Right forelimb (tissue), 1 donor: Measurements from ENCODE around the gene R3HCC1L.

ENCODE experiments used
- DNase-seq: peaks from one replicate; pipeline ENCODE4 v3.0.0-alpha.2; 2018

The R3HCC1L gene

GRCh38 chr10:98262571-98262970 lies 128.1 kb downstream of the R3HCC1L start:
- DNase-seq = no peak

GRCh38 chr10:98263088-98263487 lies 128.6 kb downstream of the R3HCC1L start:
- DNase-seq = no peak

- no peak for DNase-seq
Measured at GRCh38 chr10:98264378-98265065, 130.1 kb downstream of the R3HCC1L start.

GRCh38 chr10:98265403-98266378 lies 131.2 kb downstream of the R3HCC1L start:
- DNase-seq = no peak

- no peak for DNase-seq
Measured at GRCh38 chr10:98266647-98267046, 132.2 kb downstream of the R3HCC1L start.

GRCh38 chr10:98267069-98267893 lies 132.8 kb downstream of the R3HCC1L start:
- DNase-seq = no peak

GRCh38 chr10:98267894-98268693 lies 133.6 kb downstream of the R3HCC1L start, which contains the start of gene LOXL4:
TSS of gene LOXL4 (minus strand) at chr10:98268194. CDS start at chr10:98263019, 5,175 bp downstream.
- DNase-seq = peak; percentile 76

- DNase-seq = peak; percentile 44
Measured at GRCh38 chr10:98268694-98269431, 134.4 kb downstream of the R3HCC1L start.

- DNase-seq = peak; percentile 79
Measured at GRCh38 chr10:98269435-98269912, 135.0 kb downstream of the R3HCC1L start.

GRCh38 chr10:98270073-98270740 lies 135.8 kb downstream of the R3HCC1L start:
- peak; percentile 36 for DNase-seq

GRCh38 chr10:98270786-98271185 lies 136.3 kb downstream of the R3HCC1L start:
- peak; percentile 36 for DNase-seq

GRCh38 chr10:98272245-98272644 lies 137.8 kb downstream of the R3HCC1L start:
- DNase-seq = peak; percentile 21

- DNase-seq = peak; percentile 11
Measured at GRCh38 chr10:98272656-98273055, 138.2 kb downstream of the R3HCC1L start.

GRCh38 chr10:98273057-98273850 lies 138.8 kb downstream of the R3HCC1L start:
- peak; percentile 24 for DNase-seq

- no peak for DNase-seq
Measured at GRCh38 chr10:98274562-98274961, 140.1 kb downstream of the R3HCC1L start.

GRCh38 chr10:98276311-98276710 lies 141.9 kb downstream of the R3HCC1L start:
- peak; percentile 7 for DNase-seq

- peak; percentile 42 for DNase-seq
Measured at GRCh38 chr10:98285416-98285815, 151.0 kb downstream of the R3HCC1L start.

GRCh38 chr10:98286419-98286818 lies 152.0 kb downstream of the R3HCC1L start:
- DNase-seq = no peak

- peak; percentile 21 for DNase-seq
Measured at GRCh38 chr10:98287321-98287720, 152.9 kb downstream of the R3HCC1L start.
